ENCODE results near the gene MEIOB. TPM values are rescaled to one million over a fixed set of nuclear protein-coding genes. Genes with fewer than 3 reads are reported as not detected.

MEIOB gene
- total and polyA plus RNA-seq, 2 experiments from 2014 or later = 0.14 TPM; not detected in 1

GRCh38 chr16:1794908-1795666 is 76.9 kb downstream of the MEIOB start:
- TF ChIP-seq EZH2phosphoT487 (IDR thresholded peaks at IDR 0.05; ENCODE audit: insufficient read depth, low read depth) = no peak
- TF ChIP-seq EZH2 (IDR thresholded peaks at IDR 0.05; ENCODE audit: insufficient read depth, poor library complexity, severe bottlenecking) = no peak
- Histone ChIP-seq H3K9me3 (ENCODE audit: low read depth) (no peaks in the 10 kb centered on the region), H4K20me1 (ENCODE audit: insufficient read depth) (no peaks in the 10 kb centered on the region), H3K4me2 (ENCODE audit: unreplicated experiment) (no peak overlapping the region), H3F3A (ENCODE audit: insufficient read depth) (no peaks in the 10 kb centered on the region), H3K9me2 (ENCODE audit: insufficient read depth) (no peaks in the 10 kb centered on the region), H3K27ac (no peak overlapping the region), H2AFZ (no peak overlapping the region), H3K36me3 (ENCODE audit: low read depth) (no peaks in the 10 kb centered on the region), H3K9ac (no peak overlapping the region), H3K79me2 (ENCODE audit: insufficient read depth) (no peaks in the 10 kb centered on the region), H3K4me1 (ENCODE audit: insufficient read depth) (no peaks in the 10 kb centered on the region), H3K4me3 (no peak overlapping the region), H3K27me3 (replicated peaks; ENCODE audit: insufficient read depth) (no peaks in the 10 kb centered on the region)
- WGBS, 2 experiments (ENCODE audit: low coverage in 1 of 2, low lambda C conversion rate in 2 of 2, missing lambda C conversion rate in 2 of 2) = 75 to 79% methylated on average over 27 to 32 of the region's 32 CpGs
- in situ Hi-C loops (cut with MboI) = no loop called here
- DNase-seq = no peak

- Histone ChIP-seq H3K9me3 (ENCODE audit: low read depth) (no peaks in the 10 kb centered on the region), H3K4me3 (no peak overlapping the region), H3F3A (ENCODE audit: insufficient read depth) (no peaks in the 10 kb centered on the region), H3K27ac (no peak overlapping the region), H3K27me3 (replicated peaks; ENCODE audit: insufficient read depth) (no peaks in the 10 kb centered on the region), H3K4me1 (ENCODE audit: insufficient read depth) (no peaks in the 10 kb centered on the region), H4K20me1 (ENCODE audit: insufficient read depth) (no peaks in the 10 kb centered on the region), H2AFZ (no peak overlapping the region), H3K9me2 (ENCODE audit: insufficient read depth) (no peaks in the 10 kb centered on the region), H3K9ac (no peak overlapping the region), H3K36me3 (ENCODE audit: low read depth) (no peaks in the 10 kb centered on the region; the same call in 1 of the 2 replicates), H3K4me2 (ENCODE audit: unreplicated experiment) (no peak overlapping the region), H3K79me2 (ENCODE audit: insufficient read depth) (no peaks in the 10 kb centered on the region)
- DNase-seq = no peak
- WGBS, 2 experiments (ENCODE audit: low coverage in 1 of 2, low lambda C conversion rate in 2 of 2, missing lambda C conversion rate in 2 of 2) = 63 to 64% methylated on average over 17 to 18 of the region's 18 CpGs
- in situ Hi-C loops (cut with MboI) = no loop called here
- no peak for TF ChIP-seq EZH2phosphoT487 (IDR thresholded peaks at IDR 0.05; ENCODE audit: insufficient read depth, low read depth)
- TF ChIP-seq EZH2 (IDR thresholded peaks at IDR 0.05; ENCODE audit: insufficient read depth, poor library complexity, severe bottlenecking) = no peak
Observed at GRCh38 chr16:1794221-1794871, 77.6 kb downstream of the MEIOB start.

- H2AFZ ChIP-seq = no peak within 1 kb of the TSS
- H3K4me2 ChIP-seq (ENCODE audit: unreplicated experiment) = no peak within 1 kb of the TSS
- H3K4me1 ChIP-seq (ENCODE audit: insufficient read depth) = no peaks in the 10 kb centered on the region
- H3K27ac ChIP-seq = no peak within 1 kb of the TSS
- H3F3A ChIP-seq (ENCODE audit: insufficient read depth) = no peaks in the 10 kb centered on the region
- no peaks in the 10 kb centered on the region for H3K79me2 ChIP-seq (ENCODE audit: insufficient read depth)
- no peaks in the 10 kb centered on the region; the same call in 1 of the 2 replicates for H3K36me3 ChIP-seq (ENCODE audit: low read depth)
- no peak for DNase-seq
- no peak within 1 kb of the TSS for H3K4me3 ChIP-seq
- no peak within 1 kb of the TSS for H3K9ac ChIP-seq
- in situ Hi-C loops (cut with MboI) = no loop called here
- no peaks in the 10 kb centered on the region for H3K9me3 ChIP-seq (ENCODE audit: low read depth)
- H3K27me3 ChIP-seq (replicated peaks; ENCODE audit: insufficient read depth) = no peaks in the 10 kb centered on the region
- WGBS, 2 experiments (ENCODE audit: low coverage in 1 of 2, low lambda C conversion rate in 2 of 2, missing lambda C conversion rate in 2 of 2) = 42 to 53% methylated on average over 18 to 21 of the region's 28 CpGs
- no peak for TF ChIP-seq EZH2 (IDR thresholded peaks at IDR 0.05; ENCODE audit: insufficient read depth, poor library complexity, severe bottlenecking)
- TF ChIP-seq EZH2phosphoT487 (IDR thresholded peaks at IDR 0.05; ENCODE audit: insufficient read depth, low read depth) = no peak
- no peaks in the 10 kb centered on the region for H4K20me1 ChIP-seq (ENCODE audit: insufficient read depth)
- no peaks in the 10 kb centered on the region for H3K9me2 ChIP-seq (ENCODE audit: insufficient read depth)
Observed at GRCh38 chr16:1793578-1794220, 78.3 kb downstream of the MEIOB start, which contains the start of gene IGFALS. TSS of gene IGFALS (minus strand) at chr16:1793705. CDS start at chr16:1793652, 53 bp downstream.

GRCh38 chr16:1792836-1793577 is 79.0 kb downstream of the MEIOB start:
- no peak overlapping the region for H2AFZ ChIP-seq
- H3K79me2 ChIP-seq (ENCODE audit: insufficient read depth) = no peaks in the 10 kb centered on the region
- no peaks in the 10 kb centered on the region for H3K9me2 ChIP-seq (ENCODE audit: insufficient read depth)
- H3K27me3 ChIP-seq (replicated peaks; ENCODE audit: insufficient read depth) = no peaks in the 10 kb centered on the region
- no peaks in the 10 kb centered on the region; the same call in 1 of the 2 replicates for H3K36me3 ChIP-seq (ENCODE audit: low read depth)
- DNase-seq = no peak
- in situ Hi-C loops (cut with MboI) = no loop called here
- no peak for TF ChIP-seq EZH2 (IDR thresholded peaks at IDR 0.05; ENCODE audit: insufficient read depth, poor library complexity, severe bottlenecking)
- H3K27ac ChIP-seq = no peak overlapping the region
- no peaks in the 10 kb centered on the region for H4K20me1 ChIP-seq (ENCODE audit: insufficient read depth)
- 85% methylated on average over 12 to 33 of the region's 33 CpGs for WGBS, 2 experiments (ENCODE audit: low coverage in 1 of 2, low lambda C conversion rate in 2 of 2, missing lambda C conversion rate in 2 of 2)
- no peak overlapping the region for H3K9ac ChIP-seq
- no peaks in the 10 kb centered on the region for H3F3A ChIP-seq (ENCODE audit: insufficient read depth)
- no peaks in the 10 kb centered on the region for H3K9me3 ChIP-seq (ENCODE audit: low read depth)
- H3K4me1 ChIP-seq (ENCODE audit: insufficient read depth) = no peaks in the 10 kb centered on the region
- no peak overlapping the region for H3K4me2 ChIP-seq (ENCODE audit: unreplicated experiment)
- H3K4me3 ChIP-seq = no peak overlapping the region
